GM19025 (cell line): ENCODE measurements around the gene FNDC3B.
"Not testable (repeated sequence)": the region's sequence is repeated elsewhere in the genome, so short reads cannot be mapped to it uniquely, and the experiment has no call there.

ENCODE experiments used
- ATAC-seq: cut with Tn5 transposase; IDR thresholded peaks from one replicate; pipeline ENCODE4 v1.9.1; 2021; ENCODE audit warnings: mild to moderate bottlenecking, low read depth, moderate library complexity; ENCODE audit not compliant: unreplicated experiment

Gene FNDC3B

DNA sequence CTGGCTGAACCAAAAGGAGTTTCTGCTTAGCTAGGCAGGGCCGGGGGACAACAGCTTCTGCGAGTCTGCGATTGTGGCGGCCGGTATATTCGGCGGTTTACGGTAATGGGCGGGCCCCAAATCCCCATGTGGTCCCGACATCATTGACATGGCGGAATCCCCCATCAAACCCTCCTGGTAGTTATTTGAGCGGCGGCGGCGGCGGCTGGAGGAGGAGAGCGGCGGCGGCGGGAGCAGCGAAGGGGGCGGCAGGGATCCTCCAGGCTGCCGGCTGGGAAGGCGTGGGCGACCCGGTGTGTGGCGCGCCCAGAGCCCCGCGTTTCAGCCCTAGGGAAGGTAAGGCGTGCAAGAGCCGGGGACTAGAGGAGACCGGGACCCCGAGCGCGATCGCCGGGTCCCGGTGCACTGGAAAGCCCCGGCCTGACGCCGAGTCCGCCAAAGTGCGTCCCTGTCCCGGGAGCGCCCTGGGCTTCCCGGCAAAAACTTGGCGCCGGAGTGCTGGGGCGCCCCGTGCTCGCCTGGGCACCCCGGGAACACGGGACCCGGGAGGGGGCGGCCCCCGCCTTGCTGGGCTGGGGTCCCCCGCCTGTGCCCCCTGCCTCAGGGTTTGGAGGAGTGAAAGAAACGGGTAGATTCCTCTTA is at the start of gene FNDC3B:
Gene FNDC3B (plus strand): TSS at position 143 of the 642 bp plus-strand sequence. CDS start 72,902 bp downstream, outside the sequence.
- ATAC-seq: peak; percentile 57

DNA sequence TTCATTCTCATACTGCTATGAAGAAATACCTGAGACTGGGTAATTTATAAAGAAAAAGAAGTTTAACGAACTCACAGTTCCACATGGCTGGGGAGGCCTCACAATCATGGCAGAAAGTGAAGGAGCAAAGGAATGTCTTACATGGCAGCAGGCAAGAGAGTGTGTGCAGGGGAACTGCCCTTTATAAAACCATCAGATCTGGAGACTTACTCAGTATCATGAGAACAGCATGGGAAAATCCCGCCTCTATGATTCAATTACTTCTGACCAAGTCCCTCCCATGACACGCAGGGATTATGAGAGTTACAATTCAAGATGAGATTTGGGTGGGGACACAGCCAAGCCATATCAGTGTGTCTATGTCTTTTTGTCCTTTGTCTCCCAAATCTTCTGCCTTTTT is 49.1 kb upstream of the FNDC3B start:
- ATAC-seq: not testable (repeated sequence)

DNA sequence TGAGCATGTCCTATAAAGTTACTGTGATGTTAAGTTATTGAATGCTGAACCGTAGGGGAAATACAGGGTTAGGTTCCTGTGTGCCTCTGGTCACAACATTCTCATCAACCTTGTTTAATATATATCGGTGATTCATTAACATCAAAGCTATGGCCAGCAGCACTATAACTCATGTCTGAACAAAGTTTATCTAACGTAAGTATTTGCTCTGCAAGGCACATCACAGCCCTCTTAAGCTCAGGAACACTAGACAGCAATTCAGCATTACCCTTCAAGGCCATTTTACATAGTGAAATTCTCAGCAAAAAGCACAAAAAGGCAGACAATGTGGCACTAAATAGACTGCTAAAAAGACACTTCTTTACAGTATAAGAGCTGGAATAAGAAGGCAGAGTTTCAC is 48.2 kb upstream of the FNDC3B start:
- no peak for ATAC-seq

DNA sequence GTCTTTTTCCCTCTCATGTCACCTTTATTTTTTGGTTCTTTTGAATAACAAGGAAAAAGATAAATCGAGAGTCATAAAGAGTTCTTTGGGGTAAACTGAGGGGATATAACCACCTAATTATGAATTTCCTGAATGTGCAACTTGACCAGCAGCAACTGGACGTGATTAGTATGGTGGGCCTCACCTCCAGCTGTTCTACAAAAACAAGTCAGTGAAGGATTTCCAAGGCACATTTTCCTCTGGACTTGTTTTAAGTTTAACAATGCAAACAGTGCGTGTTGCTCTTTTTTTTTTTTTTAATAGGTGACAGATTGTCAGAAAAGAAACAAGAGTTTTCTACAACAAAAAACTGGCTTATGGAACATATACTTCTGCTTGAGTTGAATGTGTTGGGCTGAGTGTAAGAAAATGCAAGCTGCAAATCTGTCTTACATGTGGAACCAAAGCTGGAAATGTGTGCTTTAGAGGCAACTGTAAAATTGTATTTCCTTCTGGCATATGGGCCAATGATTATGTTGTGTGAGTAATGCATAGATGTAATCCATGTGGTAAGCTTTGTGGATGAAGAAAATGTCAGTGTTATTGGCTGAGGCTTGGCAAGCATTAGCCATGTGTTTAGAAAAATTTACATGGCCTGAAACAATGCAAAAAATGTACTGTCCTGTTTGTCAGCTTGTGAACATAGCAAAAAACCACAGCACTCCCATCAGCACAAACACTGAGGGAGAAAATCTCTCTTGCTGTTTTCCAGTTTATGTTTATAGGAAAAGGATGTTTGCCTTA is 44.5 kb upstream of the FNDC3B start:
- ATAC-seq: no peak

DNA sequence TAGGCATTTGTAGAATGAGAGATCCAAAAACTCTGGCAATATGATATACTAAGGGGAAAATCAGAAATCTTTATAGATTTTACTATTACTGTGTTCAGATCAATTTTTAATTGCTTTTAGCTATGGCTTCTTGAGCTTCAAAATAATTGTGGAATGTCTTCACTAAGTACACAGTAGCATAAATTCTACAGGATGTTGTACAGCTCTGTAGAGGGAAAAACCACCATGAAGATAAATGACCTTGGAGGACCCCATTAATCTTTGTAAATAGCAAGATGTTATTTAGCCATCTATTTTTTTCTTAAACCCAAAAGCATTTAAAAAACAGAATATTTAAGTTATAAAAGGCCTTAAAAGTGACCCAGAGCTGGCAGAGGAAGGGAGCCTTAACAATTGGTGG is 43.9 kb upstream of the FNDC3B start:
- ATAC-seq: no peak

DNA sequence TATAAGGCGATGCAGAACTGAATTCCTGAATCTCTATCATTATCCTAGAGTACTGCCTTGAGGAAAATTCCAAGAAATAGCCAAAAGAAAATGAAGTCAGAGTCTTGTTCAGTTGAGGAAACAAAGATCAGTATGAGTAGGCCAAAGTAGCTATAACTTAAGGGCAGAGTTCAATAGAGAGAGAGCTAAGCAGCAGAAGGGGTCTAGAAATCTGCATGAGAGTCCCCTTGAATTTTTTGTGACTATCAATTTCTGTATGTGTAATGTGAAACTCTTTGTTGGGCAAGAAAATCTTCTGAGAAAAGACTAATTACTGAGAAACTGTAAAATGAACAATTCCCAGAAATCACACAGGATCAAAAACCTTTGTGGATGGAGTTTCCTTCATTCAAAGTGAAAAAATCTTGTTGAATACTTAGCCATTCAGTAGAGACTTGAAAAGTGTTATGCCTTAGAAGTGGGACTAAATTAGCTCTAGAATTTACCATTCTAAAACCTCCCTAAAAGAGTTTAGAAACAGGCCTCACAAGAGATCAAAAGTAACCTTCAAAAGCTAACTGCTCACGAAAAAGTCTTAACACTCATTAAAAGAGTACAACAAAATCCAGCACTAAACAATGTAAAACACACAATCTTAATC is 43.1 kb upstream of the FNDC3B start:
- no peak for ATAC-seq

DNA sequence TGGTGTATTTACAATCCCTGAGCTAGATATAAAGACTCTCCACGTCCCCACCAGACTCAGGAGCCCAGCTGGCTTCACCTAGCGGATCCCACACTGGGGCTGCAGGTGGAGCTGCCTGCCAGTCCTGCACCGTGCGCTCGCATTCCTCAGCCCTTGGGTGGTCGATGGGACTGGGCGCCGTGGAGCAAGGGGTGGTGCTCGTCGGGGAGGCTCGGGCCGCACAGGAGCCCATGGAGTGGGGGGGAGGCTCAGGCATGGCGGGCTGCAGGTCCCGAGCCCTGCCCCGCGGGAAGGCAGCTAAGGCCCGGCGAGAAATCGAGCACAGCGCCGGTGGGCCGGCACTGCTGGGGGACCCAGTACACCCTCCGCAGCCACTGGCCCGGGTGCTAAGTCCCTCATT is 40.6 kb upstream of the FNDC3B start:
- ATAC-seq: not testable (repeated sequence)

DNA sequence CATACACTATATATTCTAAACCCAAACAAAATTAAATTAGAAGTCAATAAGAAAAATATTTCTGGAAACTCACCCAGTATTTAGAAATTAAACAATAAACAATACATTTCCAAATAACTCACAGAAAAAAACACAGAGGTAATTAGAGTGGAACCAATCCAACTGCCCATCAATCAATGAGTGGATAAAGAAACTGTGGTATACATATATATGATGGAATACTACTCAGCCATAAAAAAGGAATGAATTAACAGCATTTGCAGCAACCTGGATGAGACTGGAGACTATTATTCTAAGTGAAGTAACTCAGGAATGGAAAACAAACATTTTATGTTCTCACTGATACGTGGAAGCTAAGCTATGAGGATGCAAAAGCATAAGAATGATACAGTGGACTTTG is 37.8 kb upstream of the FNDC3B start:
- not testable (repeated sequence) for ATAC-seq

DNA sequence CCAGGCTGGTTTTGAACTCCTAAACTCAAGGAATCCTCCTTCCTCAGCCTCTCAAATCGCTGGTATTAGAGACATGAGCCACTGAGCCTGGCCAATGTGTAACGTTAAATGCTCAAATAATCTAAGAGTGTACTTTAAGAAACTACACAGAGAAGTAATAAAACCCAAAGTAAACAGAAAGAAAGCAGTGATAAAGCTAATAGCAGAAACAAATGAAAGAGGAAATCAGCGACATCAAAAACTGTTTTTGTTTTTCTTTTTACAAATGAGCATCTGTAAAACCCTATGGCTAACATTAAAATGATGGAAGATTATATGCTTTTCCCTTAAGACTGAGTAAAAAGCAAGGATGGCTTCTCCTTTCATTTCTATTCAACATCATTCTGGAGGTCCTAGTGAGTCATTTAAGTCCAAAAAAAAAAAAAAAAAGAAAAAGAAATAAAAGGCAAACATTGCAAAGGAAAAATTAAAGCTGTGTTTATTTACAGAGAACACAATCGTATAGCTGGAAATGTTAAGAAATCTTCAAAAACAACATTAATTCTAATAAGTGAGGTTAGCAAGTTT is 36.8 kb upstream of the FNDC3B start:
- no peak for ATAC-seq

DNA sequence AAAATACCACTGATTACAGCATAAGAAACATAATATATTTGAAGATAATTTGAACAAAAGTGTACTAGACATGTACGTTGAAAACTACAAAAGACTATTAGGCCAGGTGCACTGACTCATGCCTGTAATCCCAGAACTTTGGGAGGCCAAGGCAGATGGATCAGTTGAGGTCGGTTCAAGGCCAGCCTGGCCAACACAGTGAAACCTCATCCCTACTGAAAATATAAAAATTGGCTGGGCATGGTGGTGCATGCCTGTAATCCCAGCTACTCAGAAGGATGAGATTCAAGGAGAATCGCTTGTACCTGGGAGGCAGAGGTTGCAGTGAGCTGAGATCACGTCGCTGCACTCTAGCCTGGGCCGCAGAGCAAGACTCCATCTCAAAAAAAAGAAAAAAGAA is 36.2 kb upstream of the FNDC3B start:
- ATAC-seq: no peak

DNA sequence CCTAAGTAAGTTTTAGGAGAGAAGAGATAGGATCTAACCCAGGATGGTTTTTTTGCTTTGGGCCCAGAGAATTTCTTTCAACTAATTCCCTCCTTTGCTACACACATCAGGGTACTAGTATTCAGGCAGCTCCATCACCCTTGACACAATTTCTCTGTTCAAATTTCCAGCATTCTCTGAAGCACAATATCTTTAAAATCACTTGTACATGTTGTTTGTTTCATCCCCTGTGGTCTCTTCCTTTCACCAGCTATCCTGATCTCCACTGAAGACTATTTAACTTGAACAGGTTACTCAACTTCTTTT is 32.4 kb upstream of the FNDC3B start:
- no peak for ATAC-seq

DNA sequence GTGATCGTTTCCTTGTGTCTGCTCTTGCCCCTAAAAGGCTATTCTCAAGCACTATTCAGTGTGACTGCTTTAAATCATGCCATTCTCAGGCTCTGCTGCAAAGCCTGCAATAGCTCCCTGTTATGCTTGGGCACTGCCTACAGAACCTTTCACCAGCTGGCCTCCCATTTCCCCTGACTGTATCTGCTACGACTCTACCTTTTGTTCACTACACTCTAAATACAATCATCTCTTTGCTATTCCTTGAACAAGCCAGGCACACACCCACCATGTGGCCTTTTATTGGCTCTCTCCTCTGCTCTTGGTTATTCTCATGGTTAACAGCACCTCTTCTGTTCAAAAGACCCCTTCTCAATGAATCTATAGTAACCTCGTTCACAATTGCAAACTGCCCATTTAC is 29.6 kb upstream of the FNDC3B start:
- ATAC-seq: no peak

DNA sequence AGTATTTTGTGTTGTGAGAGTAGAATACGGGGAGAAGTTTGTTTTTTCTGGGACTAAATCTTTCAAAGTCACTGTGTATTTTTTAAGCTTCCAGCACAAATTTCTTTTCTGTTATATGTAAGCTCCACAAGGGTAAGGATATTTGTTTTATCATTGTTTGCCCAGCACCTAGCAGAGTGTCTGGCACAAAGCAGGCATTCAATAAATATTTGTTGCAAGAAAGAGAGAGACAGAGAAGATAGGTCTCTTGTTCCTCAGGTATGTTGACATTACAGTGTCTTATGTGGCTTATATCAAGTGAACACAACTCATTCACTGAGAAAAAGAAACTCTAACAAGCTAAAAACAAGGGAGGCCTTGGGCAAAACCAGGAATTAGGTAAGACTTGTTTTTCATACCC is 26.6 kb upstream of the FNDC3B start:
- ATAC-seq: no peak

DNA sequence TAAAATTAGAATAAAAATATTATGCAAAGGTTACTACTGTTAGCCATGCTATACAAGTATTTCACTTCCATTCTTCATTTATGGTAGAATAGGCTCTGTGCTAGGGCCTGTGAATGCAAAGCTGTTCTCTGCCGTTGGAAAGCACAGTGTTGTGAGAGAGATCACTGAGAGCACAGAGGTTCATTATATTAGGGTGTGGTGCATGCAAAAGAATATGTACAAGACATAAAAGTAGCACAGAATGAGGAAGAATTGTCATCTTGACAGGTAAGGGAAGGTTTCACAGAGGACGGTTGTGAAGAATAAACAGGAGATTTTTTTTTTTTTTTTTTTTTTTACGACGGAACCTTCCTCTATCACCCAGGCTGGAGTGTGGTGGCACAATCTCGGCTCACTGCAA is 25.2 kb upstream of the FNDC3B start:
- ATAC-seq: no peak

DNA sequence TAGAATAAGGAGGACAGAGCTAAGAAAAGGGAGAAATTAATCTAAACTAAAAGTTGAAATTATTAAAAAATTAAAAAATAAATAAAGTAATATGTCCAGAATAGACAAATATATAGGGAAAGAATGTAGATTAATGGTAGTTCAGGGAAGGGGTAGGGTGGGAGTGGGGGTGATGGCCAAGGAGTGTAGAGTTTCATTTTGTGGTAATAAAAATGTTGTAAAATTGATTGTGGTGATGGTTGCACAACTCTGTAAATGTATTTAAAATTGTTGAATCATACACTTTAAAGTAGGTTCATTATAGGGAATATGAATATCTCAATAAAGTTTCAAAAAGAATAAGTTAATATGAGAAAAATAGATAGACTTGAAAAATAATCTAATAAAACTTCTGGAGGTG is 21.0 kb upstream of the FNDC3B start:
- no peak for ATAC-seq

DNA sequence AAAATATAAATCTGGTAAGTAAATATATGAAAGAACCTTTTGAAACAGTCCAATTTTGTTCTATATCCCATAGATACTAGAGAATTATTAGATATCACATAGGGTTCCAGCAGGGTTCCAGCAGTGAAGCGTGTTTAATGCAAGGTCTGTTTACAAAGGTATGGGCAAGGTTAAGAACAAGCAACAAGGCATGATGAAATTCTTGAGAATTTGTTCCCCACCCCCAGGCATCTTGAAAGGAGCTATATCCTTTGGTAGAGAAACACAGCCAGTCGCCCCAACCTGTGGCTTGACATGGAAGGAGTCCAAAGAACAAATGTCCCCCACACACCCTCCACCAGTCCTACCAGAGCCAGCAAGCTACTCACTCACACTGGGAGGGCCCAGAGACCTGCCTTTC is 18.6 kb upstream of the FNDC3B start:
- no peak for ATAC-seq

DNA sequence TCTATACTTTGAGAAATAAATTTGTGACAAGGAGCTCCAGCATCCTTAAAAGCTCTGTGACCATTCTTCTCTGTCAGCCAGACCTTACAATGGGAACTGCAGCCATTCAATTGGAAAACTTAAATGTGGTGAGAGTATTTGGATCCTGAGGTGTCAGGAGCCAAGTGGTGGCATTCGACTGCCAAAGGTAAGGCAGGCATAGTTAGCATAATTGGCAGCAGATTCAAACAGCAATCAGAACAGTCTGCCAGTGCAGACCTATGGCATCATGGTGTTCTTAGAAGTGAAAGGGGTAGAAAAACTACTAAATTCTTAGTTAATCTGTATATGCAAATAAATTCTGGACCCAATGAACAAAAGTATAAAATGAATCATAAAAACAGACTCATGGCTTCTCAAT is 18.2 kb upstream of the FNDC3B start:
- no peak for ATAC-seq

DNA sequence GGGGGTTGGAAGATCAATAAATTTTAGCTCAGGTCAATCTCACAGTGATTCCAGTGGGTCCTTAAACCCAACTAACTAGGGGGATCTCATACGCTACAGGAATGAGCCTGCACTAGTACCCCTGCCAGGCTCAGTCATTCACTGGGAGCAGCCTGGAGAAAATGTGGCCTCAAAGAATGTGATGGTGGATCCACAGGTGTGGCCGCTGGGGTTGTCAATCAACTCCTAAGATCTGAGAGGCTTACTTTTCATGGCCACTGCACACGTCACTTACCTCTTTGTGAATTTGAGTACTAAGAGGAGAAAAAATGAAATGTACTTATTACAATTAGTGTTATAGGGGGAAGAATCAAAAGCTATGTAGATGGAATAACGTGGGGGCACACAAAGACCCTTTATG is 17.5 kb upstream of the FNDC3B start:
- ATAC-seq: no peak

DNA sequence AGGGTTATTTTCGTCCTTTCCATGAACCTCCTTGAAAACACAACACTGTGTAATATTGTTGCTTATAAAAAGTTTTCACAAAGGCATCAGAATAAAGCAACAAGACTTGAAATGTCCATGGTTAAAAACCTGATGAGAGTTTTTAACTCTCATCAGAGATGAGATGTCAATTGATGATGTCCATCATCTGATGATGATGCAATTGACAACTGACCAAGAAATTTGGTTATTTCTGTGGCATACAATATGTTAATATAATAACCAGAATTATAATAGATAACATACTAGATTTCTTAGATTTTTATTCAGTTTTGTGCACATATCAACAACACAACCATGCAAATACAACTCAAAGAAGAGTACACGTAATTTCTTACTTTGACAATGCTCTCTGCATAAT is 15.5 kb upstream of the FNDC3B start:
- ATAC-seq: no peak

DNA sequence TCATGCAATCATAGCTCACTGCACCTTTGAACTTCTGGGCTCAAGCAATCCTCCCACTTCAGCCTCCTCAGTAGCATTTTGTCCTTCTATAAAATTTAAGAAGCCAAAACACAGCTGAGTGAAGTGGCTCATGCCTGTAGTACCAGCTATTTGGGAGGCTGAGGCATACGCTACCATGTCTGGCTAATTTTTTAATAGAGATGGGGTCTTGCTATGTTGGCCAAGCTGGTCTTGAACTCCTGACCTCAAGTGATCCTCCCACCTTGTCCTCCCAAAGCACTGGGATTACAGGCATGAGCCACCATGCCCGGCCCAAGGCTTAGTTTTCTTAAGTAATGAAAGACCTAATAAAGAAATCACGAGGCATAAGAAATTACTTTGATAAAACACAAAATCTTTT is 14.7 kb upstream of the FNDC3B start:
- no peak for ATAC-seq

DNA sequence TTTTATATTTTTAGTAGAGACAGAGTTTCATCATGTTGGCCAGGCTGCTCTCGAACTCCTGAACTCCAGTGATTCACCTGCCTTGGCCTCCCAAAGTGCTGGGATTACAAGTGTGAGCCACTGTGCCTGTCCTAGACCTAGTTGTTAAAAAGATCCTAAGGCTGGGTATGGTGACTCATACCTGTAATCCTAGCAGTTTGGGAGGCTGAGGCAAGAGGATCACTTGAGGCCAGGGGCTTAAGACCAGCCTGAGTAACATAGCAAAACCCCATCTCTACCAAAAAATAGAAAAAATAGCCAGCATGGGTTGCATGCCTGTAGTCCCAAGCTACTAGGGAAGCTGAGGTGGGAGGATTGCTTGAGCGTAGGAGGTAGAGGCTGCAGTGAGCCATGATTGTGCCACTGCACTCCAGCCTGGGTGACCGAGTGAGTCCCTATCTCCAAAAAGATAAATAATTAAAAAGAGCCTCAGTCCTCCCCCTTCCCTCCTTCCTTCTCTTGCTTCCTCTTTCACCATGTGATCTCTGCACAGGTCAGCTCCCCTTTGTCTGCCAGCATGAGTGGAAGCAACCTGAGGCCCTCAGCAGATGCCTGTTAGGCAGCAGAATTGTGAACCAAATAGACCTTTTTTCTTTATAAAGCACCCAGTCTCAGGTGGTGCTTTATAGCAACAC is 9.8 kb upstream of the FNDC3B start:
- ATAC-seq: no peak
